A549 (cell line): Measurements from ENCODE around the gene CEACAM7. TPM values are rescaled to one million over a fixed set of nuclear protein-coding genes. Genes with fewer than 3 reads are reported as not detected.

ENCODE experiments used
- ATAC-seq, 2 experiments: fragments of 200-7000 bp in 1 of 2; fragments of >200 bp in 1 of 2; cut with Nextera tagmentation in 1 of 2; cut with Tn5 transposase in 1 of 2; 3 replicates each; pipeline versions ENCODE4 v1.8.0 to v1.9.1; 2018 to 2020; ENCODE audit warnings: mild to moderate bottlenecking in 1 of 2, moderate library complexity in 1 of 2
- CTCF ChIA-PET: fragments of 300-600 bp; sonication (Branson Sonifier 250); formaldehyde crosslinking; extraction: SDS; loops from one replicate; lab custom pipeline; 2021; ENCODE audit warnings: antibody characterized with exemption, inconsistent platforms; lab: Yijun Ruan, JAX
- POLR2A ChIA-PET: fragments of 350-600 bp; formaldehyde crosslinking; extraction: SDS; loops from one replicate; lab custom pipeline; 2021; ENCODE audit warnings: antibody characterized with exemption, inconsistent platforms; lab: Yijun Ruan, JAX
- DNase-seq, 2 experiments: peaks; one replicate each; pipeline versions ENCODE4 v3.0.0 to v3.0.0-alpha.2; 2011 to 2016; ENCODE audit warnings: low read depth in 1 of 2, low spot score in 1 of 2
- FAIRE-seq: peaks from 2 replicates; lab custom pipeline; 2011; peaks lifted over from hg19 to GRCh38; lab: Jason Lieb, UNC
- H3K27ac ChIP-seq, 2 experiments: fragments of >200 bp; sonication (Bioruptor Twin); formaldehyde crosslinking; 3 replicates each; pipeline ENCODE4 v1.5.1; 2016 to 2017
- H3K4me1 ChIP-seq: fragments of >200 bp; sonication (Bioruptor Twin); formaldehyde crosslinking; 3 replicates; pipeline ENCODE4 v1.6.1; 2016
- H3K4me2 ChIP-seq: fragments of >200 bp; sonication (Bioruptor Twin); formaldehyde crosslinking; 3 replicates; pipeline ENCODE4 v1.6.1; 2016
- H3K4me3 ChIP-seq: fragments of >200 bp; sonication (Bioruptor Twin); formaldehyde crosslinking; 3 replicates; pipeline ENCODE4 v1.5.1; 2016
- H3K9me3 ChIP-seq: fragments of >200 bp; sonication (Bioruptor Twin); formaldehyde crosslinking; 3 replicates; pipeline ENCODE4 v1.6.1; 2016
- ATOH8 ChIP-seq: fragments of 250-450 bp; sonication (Bioruptor Pico); IDR thresholded peaks from 2 replicates; pipeline ENCODE4 v1.5.0; 2020; ENCODE audit warnings: low read depth, mild to moderate bottlenecking, moderate library complexity
- CBX2 ChIP-seq: fragments of 200-600 bp; sonication (generic); IDR thresholded peaks from 2 replicates; pipeline ENCODE4 v1.6.1; 2016; ENCODE audit warnings: low read depth, mild to moderate bottlenecking, borderline replicate concordance
- CBX8 ChIP-seq: fragments of 200-600 bp; sonication (generic); IDR thresholded peaks from 2 replicates; pipeline ENCODE4 v1.6.1; 2016
- CEBPB ChIP-seq, 2 experiments: fragments of >200 bp in 1 of 2; sonication (Bioruptor Twin) in 1 of 2; formaldehyde crosslinking in 1 of 2; IDR thresholded peaks; 2 replicates each; pipeline ENCODE4 v1.6.1; 2012 to 2016
- E2F6 ChIP-seq: IDR thresholded peaks from 2 replicates; pipeline ENCODE4 v1.6.1; 2012; ENCODE audit warnings: low read depth, borderline replicate concordance
- ELK1 ChIP-seq: fragments of 150-350 bp; IDR thresholded peaks from 2 replicates; pipeline ENCODE4 v1.6.1; 2014; ENCODE audit warnings: low read depth, mild to moderate bottlenecking, low read length
- EP300 ChIP-seq, 2 experiments: fragments of >200 bp; sonication (Bioruptor Twin); formaldehyde crosslinking; IDR thresholded peaks; 2 replicates in 1 of 2; 3 replicates in 1 of 2; pipeline ENCODE4 v1.6.1; 2016 to 2017
- ESRRA ChIP-seq: fragments of 150-350 bp; IDR thresholded peaks from 2 replicates; pipeline ENCODE4 v1.6.1; 2014; ENCODE audit warnings: mild to moderate bottlenecking, low read length, borderline replicate concordance
- FOXS1 ChIP-seq: fragments of 250-450 bp; sonication (Bioruptor Pico); IDR thresholded peaks from 2 replicates; pipeline ENCODE4 v1.5.0; 2020; ENCODE audit warnings: mild to moderate bottlenecking, moderate library complexity
- HDAC2 ChIP-seq: fragments of 200-600 bp; sonication (generic); IDR thresholded peaks from 2 replicates; pipeline ENCODE4 v1.6.1; 2016
- JUN ChIP-seq, 2 experiments: fragments of >200 bp; sonication (Bioruptor Twin); formaldehyde crosslinking; IDR thresholded peaks; 2 replicates in 1 of 2; 3 replicates in 1 of 2; pipeline ENCODE4 v1.6.1; 2016 to 2017
- JUNB ChIP-seq: fragments of >200 bp; sonication (Bioruptor Twin); formaldehyde crosslinking; IDR thresholded peaks from 2 replicates; pipeline ENCODE4 v1.6.1; 2016
- KDM1A ChIP-seq: fragments of 200-600 bp; sonication (generic); IDR thresholded peaks from 2 replicates; pipeline ENCODE4 v1.6.1; 2016; ENCODE audit warnings: low read depth, mild to moderate bottlenecking
- NFE2L2 ChIP-seq: fragments of 150-350 bp; conservative IDR thresholded peaks from 2 replicates; pipeline ENCODE4 v1.6.1; 2014; ENCODE audit warnings: low read length
- RCOR1 ChIP-seq: fragments of 150-350 bp; IDR thresholded peaks from 2 replicates; pipeline ENCODE4 v1.6.1; 2014; ENCODE audit warnings: antibody characterized with exemption, low read length, low read depth
- RNF2 ChIP-seq: fragments of 200-600 bp; sonication (generic); IDR thresholded peaks from 2 replicates; pipeline ENCODE4 v1.6.1; 2016; ENCODE audit warnings: low read depth, mild to moderate bottlenecking, antibody characterized with exemption, moderate library complexity, borderline replicate concordance
- WGBS: methylation state at CpG from one replicate; pipeline ENCODE4 v1.1.6; 2017; ENCODE audit errors: missing lambda C conversion rate; 5-methylcytosine and 5-hydroxymethylcytosine counted together
- polyA plus RNA-seq, 4 experiments: library from polyadenylated mRNA; depleted of rRNA in 3 of 4; stranded (reverse); fragments of >200 nt; fragmentation: RNase III in 1 of 4; extraction: RNeasy Plus Mini Kit Qiagen cat#74134 plus additional on column Dnase treatment in 1 of 4; gene quantifications; 2 replicates in 3 of 4; 3 replicates in 1 of 4; pipeline ENCODE4 v1.2.3, GENCODE V29; 2011 to 2017
- TF ChIP-seq, protein P1 (sequence below): IDR thresholded peaks from 2 replicates; pipeline ENCODE4 v1.6.1; 2012
- TF ChIP-seq, protein P2 (sequence below): fragments of >200 bp; sonication (Bioruptor Twin); formaldehyde crosslinking; IDR thresholded peaks from 2 replicates; pipeline ENCODE4 v1.6.1; 2016
- TF ChIP-seq, protein P3 (sequence below): fragments of 200-600 bp; sonication (generic); IDR thresholded peaks from 2 replicates; pipeline ENCODE4 v1.6.1; 2016; ENCODE audit warnings: antibody characterized with exemption, mild to moderate bottlenecking, moderate library complexity

CEACAM7 gene
- polyA plus RNA-seq, 2 of the 4 experiments (the other 2 are of a cell fraction) = 0.05 TPM; not detected in 1

- Histone ChIP-seq H3K4me1 (peaks cover 58% of the 10 kb centered on the region), H3K27ac (peak overlapping the region; percentile 71 to 86), H3K4me2 (peak overlapping the region; percentile 17), H3K4me3 (no peak overlapping the region), H3K9me3 (no peaks in the 10 kb centered on the region)
- 41% methylated on average over 16 of the region's 17 CpGs for WGBS
- CTCF ChIA-PET = interaction anchor here (0.6 to 15.7 kb wide), 13 partner anchors 5 to 540 kb away, joined by 3 to 358 read pairs (median 7); partner anchors contain the start of genes CEACAM5, CEACAM6 and CEACAM7
- POLR2A ChIA-PET = no interaction called here
- peak in 1 of 2 experiments; percentile 12; a peak in 1 of 6 replicates for ATAC-seq
- DNase-seq = peak; percentile 58 to 72
- no peak for TF ChIP-seq CBX8
- TF ChIP-seq RNF2 = no peak
- no peak for TF ChIP-seq ESRRA
- TF ChIP-seq ELK1 = no peak
- TF ChIP-seq NFE2L2 = no peak
- peak; percentile 22; the same call in 1 of the 2 replicates for TF ChIP-seq ATOH8 (CRISPR knock-in tag)
- TF ChIP-seq, protein P1, sequence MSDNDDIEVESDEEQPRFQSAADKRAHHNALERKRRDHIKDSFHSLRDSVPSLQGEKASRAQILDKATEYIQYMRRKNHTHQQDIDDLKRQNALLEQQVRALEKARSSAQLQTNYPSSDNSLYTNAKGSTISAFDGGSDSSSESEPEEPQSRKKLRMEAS = peak; percentile 12; the same call in 1 of the 2 replicates
- no peak for TF ChIP-seq CBX2
- no peak for TF ChIP-seq HDAC2
- no peak for TF ChIP-seq RCOR1
- TF ChIP-seq EP300 (IDR thresholded peaks at IDR 0.05) = peak; percentile 16 to 64; a peak in 2 of 5 replicates
- peak; percentile 28; the same call in 1 of the 2 replicates for TF ChIP-seq E2F6
- 0 out of 5 replicates have a peak, but pooled peaks of 1 of the 2 experiments have one; percentile 12 for TF ChIP-seq JUN (IDR thresholded peaks at IDR 0.05)
- TF ChIP-seq, protein P2, sequence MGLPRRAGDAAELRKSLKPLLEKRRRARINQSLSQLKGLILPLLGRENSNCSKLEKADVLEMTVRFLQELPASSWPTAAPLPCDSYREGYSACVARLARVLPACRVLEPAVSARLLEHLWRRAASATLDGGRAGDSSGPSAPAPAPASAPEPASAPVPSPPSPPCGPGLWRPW = no peak
- TF ChIP-seq KDM1A = no peak
- no peak for TF ChIP-seq FOXS1
- peak; percentile 54 for FAIRE-seq
These were observed 11.3 kb upstream of the CEACAM7 start for GRCh38 chr19:41699231-41699967.

GRCh38 chr19:41698746-41699230, 10.7 kb upstream of the CEACAM7 start:
- ChIA-PET CTCF (interaction anchor here (0.6 to 15.7 kb wide), 12 partner anchors 5 to 540 kb away, joined by 3 to 358 read pairs (median 9); partner anchors contain the start of genes CEACAM5, CEACAM6 and CEACAM7), POLR2A (no interaction called here)
- Histone ChIP-seq H3K27ac (peak overlapping the region; percentile 71 to 86; a peak in 5 of 6 replicates), H3K4me1 (peaks cover 56% of the 10 kb centered on the region), H3K9me3 (no peaks in the 10 kb centered on the region), H3K4me2 (peak overlapping the region; percentile 17), H3K4me3 (no peak overlapping the region)
- FAIRE-seq (peak; percentile 95), DNase-seq (peak; percentile 55 to 69), ATAC-seq (no peak)
- WGBS = 15% methylated on average over 1 of the region's 1 CpG
- TF ChIP-seq JUNB (0 out of 2 replicates have a peak, but pooled peaks have one; percentile 6), ESRRA (no peak), CEBPB (IDR thresholded peaks at IDR 0.05) (no peak; a peak in 1 of 4 replicates), JUN (IDR thresholded peaks at IDR 0.05) (peak in 1 of 2 experiments; percentile 11; a peak in 1 of 5 replicates)
- TF ChIP-seq, protein P3, sequence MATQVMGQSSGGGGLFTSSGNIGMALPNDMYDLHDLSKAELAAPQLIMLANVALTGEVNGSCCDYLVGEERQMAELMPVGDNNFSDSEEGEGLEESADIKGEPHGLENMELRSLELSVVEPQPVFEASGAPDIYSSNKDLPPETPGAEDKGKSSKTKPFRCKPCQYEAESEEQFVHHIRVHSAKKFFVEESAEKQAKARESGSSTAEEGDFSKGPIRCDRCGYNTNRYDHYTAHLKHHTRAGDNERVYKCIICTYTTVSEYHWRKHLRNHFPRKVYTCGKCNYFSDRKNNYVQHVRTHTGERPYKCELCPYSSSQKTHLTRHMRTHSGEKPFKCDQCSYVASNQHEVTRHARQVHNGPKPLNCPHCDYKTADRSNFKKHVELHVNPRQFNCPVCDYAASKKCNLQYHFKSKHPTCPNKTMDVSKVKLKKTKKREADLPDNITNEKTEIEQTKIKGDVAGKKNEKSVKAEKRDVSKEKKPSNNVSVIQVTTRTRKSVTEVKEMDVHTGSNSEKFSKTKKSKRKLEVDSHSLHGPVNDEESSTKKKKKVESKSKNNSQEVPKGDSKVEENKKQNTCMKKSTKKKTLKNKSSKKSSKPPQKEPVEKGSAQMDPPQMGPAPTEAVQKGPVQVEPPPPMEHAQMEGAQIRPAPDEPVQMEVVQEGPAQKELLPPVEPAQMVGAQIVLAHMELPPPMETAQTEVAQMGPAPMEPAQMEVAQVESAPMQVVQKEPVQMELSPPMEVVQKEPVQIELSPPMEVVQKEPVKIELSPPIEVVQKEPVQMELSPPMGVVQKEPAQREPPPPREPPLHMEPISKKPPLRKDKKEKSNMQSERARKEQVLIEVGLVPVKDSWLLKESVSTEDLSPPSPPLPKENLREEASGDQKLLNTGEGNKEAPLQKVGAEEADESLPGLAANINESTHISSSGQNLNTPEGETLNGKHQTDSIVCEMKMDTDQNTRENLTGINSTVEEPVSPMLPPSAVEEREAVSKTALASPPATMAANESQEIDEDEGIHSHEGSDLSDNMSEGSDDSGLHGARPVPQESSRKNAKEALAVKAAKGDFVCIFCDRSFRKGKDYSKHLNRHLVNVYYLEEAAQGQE = no peak
